HG03565 (cell line): ENCODE results near the gene LAMA4.

ENCODE experiments used
- ATAC-seq: cut with Tn5 transposase; IDR thresholded peaks from one replicate; pipeline ENCODE4 v1.9.1; 2021; ENCODE audit warnings: mild to moderate bottlenecking, moderate library complexity; ENCODE audit not compliant: unreplicated experiment

The LAMA4 gene

DNA sequence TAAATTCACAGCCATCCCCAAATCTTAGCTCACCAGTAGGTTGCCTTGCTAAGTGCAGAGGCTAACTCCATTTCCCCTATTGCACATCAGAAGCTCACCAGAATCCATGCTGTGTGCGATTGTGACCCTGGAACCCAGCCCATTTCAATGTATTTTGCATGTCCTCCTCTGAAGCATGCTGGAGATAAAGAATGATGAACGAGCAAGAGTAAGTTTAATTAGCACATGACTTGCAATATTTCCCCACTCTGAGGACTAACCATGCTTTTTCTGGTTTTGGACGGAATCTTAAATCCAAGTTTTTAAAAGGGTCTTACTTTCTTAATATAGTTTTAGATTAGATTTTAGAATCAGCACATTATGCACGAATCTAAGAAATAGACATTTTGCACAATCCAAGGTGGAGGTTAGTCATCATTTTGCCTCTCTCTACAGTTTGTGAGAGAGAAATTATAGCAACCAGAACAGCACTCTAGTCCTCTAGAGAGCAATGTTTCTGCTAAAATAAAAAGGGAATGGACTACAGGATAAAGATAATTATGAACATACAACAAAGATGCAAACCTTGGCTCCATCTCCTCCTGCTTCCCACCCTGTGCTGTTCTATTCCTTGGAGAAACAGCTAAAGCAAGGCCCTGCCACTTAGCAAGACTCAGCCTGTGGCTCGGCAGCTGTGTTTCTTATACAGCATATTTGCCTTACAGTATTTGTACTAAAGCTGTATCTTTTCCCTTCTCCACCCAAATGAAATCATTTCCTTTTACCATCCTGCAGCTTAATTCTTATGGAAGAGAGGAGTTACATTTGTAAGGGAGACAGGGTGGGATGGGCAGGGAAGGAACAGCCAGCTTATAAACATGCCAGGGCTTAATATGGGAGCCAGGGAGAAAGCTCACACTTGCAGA lies 24.9 kb upstream of the LAMA4 start:
- no peak for ATAC-seq

DNA sequence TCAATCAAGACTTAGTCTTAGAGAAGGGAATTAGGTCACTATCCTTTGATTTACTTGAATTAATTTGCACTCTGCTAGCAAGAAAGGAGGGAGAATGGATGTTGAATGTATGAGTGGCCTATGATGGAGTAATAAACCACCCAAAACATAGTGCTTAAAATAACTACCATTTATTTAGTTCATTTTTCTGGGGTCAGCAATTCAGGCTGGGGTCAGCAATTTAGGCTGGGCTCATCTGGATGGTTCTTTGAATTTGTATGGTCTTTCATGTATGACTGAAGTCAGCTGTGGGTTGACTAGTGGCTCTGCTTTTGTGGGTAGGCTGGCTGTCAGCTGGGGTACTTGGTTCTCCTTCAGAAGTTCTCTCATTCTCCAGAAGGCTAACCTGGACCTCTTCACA lies 21.0 kb upstream of the LAMA4 start:
- no peak for ATAC-seq

DNA sequence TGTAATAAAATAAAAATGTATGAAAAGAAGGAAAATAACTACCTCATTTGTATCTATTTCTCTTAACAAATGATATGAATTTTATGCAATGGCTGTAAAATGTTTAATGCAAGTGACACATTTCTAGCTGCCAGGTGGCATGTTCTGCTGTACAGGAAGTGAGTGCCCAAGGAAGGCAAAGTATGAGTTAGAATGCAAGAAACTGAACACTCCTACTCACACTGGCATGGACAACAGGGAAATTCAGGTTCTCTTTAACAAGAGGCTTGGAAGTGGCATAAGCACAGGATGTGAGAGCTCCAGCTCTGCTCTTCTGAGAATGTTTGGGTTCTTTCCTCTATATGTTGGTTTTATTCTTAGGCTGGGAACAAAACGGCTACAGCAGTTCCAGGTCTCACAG lies 20.4 kb upstream of the LAMA4 start:
- no peak for ATAC-seq

GRCh38 chr6:112272799-112273198 lies 18.4 kb upstream of the LAMA4 start:
- ATAC-seq, result no peak

DNA sequence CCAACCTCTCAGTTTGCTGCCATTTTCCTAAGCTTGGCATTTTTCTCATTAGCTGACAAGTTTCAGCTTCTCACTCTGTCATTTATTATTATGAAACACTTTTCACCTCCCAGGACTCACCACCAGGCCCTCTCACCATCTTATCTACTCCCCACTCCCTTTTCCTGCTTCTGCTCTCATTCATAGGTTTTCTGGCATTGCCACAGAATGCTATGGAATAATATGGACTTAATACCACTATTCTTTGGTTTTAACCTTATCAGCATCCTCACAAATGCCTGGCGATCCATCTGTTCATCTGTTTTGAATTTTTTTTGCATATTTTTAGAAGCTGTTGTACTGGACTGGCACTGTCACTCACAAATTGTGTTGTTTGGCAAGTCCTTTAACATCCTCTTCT lies 16.4 kb upstream of the LAMA4 start:
- ATAC-seq, result no peak

GRCh38 chr6:112269979-112270566 lies 15.7 kb upstream of the LAMA4 start:
- ATAC-seq, result no peak

GRCh38 chr6:112269114-112269513 lies 14.7 kb upstream of the LAMA4 start:
- ATAC-seq, result no peak

GRCh38 chr6:112268654-112269053 lies 14.3 kb upstream of the LAMA4 start:
- ATAC-seq, result no peak

GRCh38 chr6:112268019-112268418 lies 13.7 kb upstream of the LAMA4 start:
- no peak for ATAC-seq

- ATAC-seq, result no peak
These were observed 12.0 kb upstream of the LAMA4 start for GRCh38 chr6:112266331-112266730.

DNA sequence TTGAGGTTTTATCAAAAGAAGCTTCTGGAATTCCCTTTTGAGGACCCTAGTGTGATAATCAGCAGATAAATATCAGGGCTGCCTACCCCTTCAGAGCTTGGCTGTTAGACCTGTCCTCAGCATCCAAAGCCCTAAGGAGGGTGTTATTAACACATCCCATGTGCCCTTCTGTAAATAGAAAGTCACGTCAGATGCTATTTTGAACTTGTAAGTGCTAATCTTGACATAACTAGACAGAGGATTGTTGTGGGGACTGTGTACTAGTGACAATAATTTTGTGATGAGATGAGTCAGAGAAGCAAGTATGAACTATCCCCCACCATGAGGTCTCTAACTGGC lies 4.9 kb upstream of the LAMA4 start:
- no peak for ATAC-seq

GRCh38 chr6:112258642-112259336 lies 4.4 kb upstream of the LAMA4 start:
- no peak for ATAC-seq

GRCh38 chr6:112257178-112257855 lies 3.0 kb upstream of the LAMA4 start:
- no peak for ATAC-seq

- ATAC-seq, result no peak
These were observed 554 bp upstream of the LAMA4 start for GRCh38 chr6:112254921-112255320.

- no peak for ATAC-seq
These were observed 898 bp downstream of the LAMA4 start for GRCh38 chr6:112253498-112253840.

GRCh38 chr6:112252571-112253497 lies 1.5 kb downstream of the LAMA4 start:
- no peak for ATAC-seq

- no peak for ATAC-seq
These were observed 3.0 kb downstream of the LAMA4 start for GRCh38 chr6:112251171-112251875.

- ATAC-seq, result no peak
These were observed 4.9 kb downstream of the LAMA4 start for GRCh38 chr6:112249489-112249888.

DNA sequence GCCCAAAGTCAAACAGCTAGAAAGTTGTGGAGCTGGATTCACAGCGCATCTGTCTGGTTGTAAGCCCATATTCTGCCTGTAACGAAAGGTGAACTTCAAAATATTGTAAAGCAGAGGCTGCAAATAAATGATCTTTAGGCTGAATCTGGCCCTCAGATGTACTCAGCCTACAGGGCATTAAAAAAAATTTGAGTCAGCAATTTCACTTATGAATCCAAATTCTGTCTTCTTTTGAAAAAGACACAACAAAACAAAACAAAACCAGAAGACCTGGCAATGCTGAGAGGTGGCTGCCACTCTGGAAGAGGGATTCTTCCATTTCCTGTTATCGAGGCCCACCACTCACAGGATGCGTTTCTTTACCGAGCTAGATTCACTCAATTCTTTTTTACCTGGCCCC lies 7.1 kb downstream of the LAMA4 start:
- ATAC-seq, result no peak
